Measurements from ENCODE around the gene NOL9.

Gene NOL9

GRCh38 chr1:6528492-6528891, 25.8 kb downstream of the NOL9 start:
- FAIRE-seq (no peak), DNase-seq (ENCODE audit: insufficient read length, low spot score) (no peak)
- TF ChIP-seq, protein P1, sequence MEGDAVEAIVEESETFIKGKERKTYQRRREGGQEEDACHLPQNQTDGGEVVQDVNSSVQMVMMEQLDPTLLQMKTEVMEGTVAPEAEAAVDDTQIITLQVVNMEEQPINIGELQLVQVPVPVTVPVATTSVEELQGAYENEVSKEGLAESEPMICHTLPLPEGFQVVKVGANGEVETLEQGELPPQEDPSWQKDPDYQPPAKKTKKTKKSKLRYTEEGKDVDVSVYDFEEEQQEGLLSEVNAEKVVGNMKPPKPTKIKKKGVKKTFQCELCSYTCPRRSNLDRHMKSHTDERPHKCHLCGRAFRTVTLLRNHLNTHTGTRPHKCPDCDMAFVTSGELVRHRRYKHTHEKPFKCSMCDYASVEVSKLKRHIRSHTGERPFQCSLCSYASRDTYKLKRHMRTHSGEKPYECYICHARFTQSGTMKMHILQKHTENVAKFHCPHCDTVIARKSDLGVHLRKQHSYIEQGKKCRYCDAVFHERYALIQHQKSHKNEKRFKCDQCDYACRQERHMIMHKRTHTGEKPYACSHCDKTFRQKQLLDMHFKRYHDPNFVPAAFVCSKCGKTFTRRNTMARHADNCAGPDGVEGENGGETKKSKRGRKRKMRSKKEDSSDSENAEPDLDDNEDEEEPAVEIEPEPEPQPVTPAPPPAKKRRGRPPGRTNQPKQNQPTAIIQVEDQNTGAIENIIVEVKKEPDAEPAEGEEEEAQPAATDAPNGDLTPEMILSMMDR (IDR thresholded peaks at IDR 0.05; ENCODE audit: insufficient read depth, missing control alignments): no peak

- DNase-seq (ENCODE audit: insufficient read length, low spot score) (no peak), FAIRE-seq (no peak)
- TF ChIP-seq, protein P1 (IDR thresholded peaks at IDR 0.05; ENCODE audit: insufficient read depth, missing control alignments): no peak
These were observed 28.0 kb downstream of the NOL9 start for GRCh38 chr1:6526316-6526715.

GRCh38 chr1:6523566-6523965, 30.7 kb downstream of the NOL9 start:
- TF ChIP-seq, protein P1 (IDR thresholded peaks at IDR 0.05; ENCODE audit: insufficient read depth, missing control alignments): peak; percentile 58
- no peak for FAIRE-seq
- DNase-seq (ENCODE audit: insufficient read length, low spot score): peak; percentile 43

DNA sequence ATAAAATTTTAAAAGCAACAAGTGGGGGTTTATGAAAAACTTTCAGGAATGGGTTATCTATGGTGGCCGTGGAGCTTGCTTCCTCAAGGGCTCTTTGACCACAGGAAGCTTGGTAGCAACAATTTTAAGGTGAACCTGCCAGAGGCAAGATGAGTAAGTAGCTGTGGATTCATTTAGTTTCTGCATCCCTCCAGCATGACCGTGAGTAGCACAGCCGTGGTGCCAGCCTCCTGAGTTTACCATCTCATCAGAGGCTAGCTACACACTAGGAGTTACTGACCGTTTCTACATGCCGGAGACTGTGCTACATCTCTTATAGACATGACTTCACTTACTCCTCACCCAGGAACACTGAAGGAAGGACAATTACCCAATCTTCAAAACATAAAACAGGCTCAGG, 32.8 kb downstream of the NOL9 start:
- TF ChIP-seq, protein P1 (IDR thresholded peaks at IDR 0.05; ENCODE audit: insufficient read depth, missing control alignments): no peak
- FAIRE-seq (no peak), DNase-seq (ENCODE audit: insufficient read length, low spot score) (no peak)

GRCh38 chr1:6519935-6520671, 34.2 kb downstream of the NOL9 start:
- DNase-seq (ENCODE audit: insufficient read length, low spot score): no peak
- no peak for FAIRE-seq
- TF ChIP-seq, protein P1 (IDR thresholded peaks at IDR 0.05; ENCODE audit: insufficient read depth, missing control alignments): no peak

- FAIRE-seq: no peak
- no peak for DNase-seq (ENCODE audit: insufficient read length, low spot score)
- TF ChIP-seq, protein P1 (IDR thresholded peaks at IDR 0.05; ENCODE audit: insufficient read depth, missing control alignments): no peak
These were observed 34.8 kb downstream of the NOL9 start for GRCh38 chr1:6519491-6519934.

GRCh38 chr1:6517435-6517851, 36.9 kb downstream of the NOL9 start:
- DNase-seq (ENCODE audit: insufficient read length, low spot score) (no peak), FAIRE-seq (no peak)
- TF ChIP-seq, protein P1 (IDR thresholded peaks at IDR 0.05; ENCODE audit: insufficient read depth, missing control alignments): no peak
